ENCODE measurements around the gene KRTAP11-1. TPM values are rescaled to one million over a fixed set of nuclear protein-coding genes. Genes with fewer than 3 reads are reported as not detected.

The KRTAP11-1 gene
- total RNA-seq, 8 experiments from 2014 or later = 0.36 TPM; not detected in 7

GRCh38 chr21:30831194-30831765, 50.1 kb downstream of the KRTAP11-1 start:
- no peak overlapping the region for H3K4me3 ChIP-seq
- peak in 2 of 8 experiments; percentile 32 to 54 for ATAC-seq (replicated peaks in 6 of 8)
- no peaks in the 10 kb centered on the region for H3K4me1 ChIP-seq (replicated peaks in 1 of 2)
- no peak overlapping the region for H3K27ac ChIP-seq
- WGBS, 10 experiments = 23 to 67% (median 45%) methylated on average over 4 to 6 of the region's 6 CpGs; no CpG with 5 or more reads in 2 of the 10 experiments
- in situ Hi-C loops (cut with MboI; ENCODE audit: low pct_unique_long_range_greater_than_20kb in 2 of 9, low sequenced_read_pairs in 9 of 9, unreplicated experiment in 9 of 9) = loop anchor here in 1 of 9 experiments (25.0 kb wide), 1 partner anchor 256 kb away; no protein-coding TSS in a partner anchor

Other genes with a start within 250 kb of the KRTAP11-1 start
- gene KRTAP20-2, start 246.4 kb downstream of the KRTAP11-1 start, total RNA-seq = not detected
- gene KRTAP20-3, start 238.7 kb downstream of the KRTAP11-1 start, total RNA-seq = not detected
- gene KRTAP21-3, start 162.8 kb downstream of the KRTAP11-1 start, total RNA-seq = not detected
- not detected for gene KRTAP21-2, start 134.3 kb downstream of the KRTAP11-1 start, total RNA-seq
- not detected for gene KRTAP21-1, start 126.2 kb downstream of the KRTAP11-1 start, total RNA-seq
- under 1 TPM in 1 of 8 experiments, not detected in 7; 0.71 TPM for gene KRTAP8-1, start 68.3 kb downstream of the KRTAP11-1 start, total RNA-seq
- under 1 TPM in 2 of 8 experiments, not detected in 6; 0.47 to 0.71 TPM for gene KRTAP7-1, start 51.8 kb downstream of the KRTAP11-1 start, total RNA-seq
- gene KRTAP19-8, start 156.9 kb upstream of the KRTAP11-1 start, total RNA-seq = not detected